Measurements from ENCODE around the gene ALDH1A1. TPM values are rescaled to one million over a fixed set of nuclear protein-coding genes. Genes with fewer than 3 reads are reported as not detected.

ALDH1A1 gene
- polyA plus RNA-seq, 3 donors: 311 to 327 (median 323) TPM

DNA sequence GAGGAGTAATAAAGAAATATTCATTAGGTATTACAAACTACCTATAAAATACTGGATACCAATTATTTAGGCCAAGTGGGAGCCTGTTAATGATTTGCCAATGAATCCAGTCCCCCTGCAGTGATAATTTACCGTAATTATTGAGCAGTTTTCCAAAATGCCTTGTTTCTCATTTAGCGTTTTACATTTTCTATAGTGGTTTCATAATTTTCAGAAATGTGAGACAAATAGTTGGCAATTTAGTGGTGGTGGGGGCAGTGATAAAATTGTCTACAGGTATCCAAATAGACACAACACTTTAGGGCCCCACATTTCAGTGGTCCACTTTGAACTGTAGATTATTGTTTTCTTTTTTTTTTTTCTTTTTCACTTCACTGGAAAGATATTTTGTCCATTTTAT lies 27.3 kb upstream of the ALDH1A1 start:
- no peak for DNase-seq (ENCODE audit: low read depth in 3 of 3, low spot score in 2 of 3)

DNA sequence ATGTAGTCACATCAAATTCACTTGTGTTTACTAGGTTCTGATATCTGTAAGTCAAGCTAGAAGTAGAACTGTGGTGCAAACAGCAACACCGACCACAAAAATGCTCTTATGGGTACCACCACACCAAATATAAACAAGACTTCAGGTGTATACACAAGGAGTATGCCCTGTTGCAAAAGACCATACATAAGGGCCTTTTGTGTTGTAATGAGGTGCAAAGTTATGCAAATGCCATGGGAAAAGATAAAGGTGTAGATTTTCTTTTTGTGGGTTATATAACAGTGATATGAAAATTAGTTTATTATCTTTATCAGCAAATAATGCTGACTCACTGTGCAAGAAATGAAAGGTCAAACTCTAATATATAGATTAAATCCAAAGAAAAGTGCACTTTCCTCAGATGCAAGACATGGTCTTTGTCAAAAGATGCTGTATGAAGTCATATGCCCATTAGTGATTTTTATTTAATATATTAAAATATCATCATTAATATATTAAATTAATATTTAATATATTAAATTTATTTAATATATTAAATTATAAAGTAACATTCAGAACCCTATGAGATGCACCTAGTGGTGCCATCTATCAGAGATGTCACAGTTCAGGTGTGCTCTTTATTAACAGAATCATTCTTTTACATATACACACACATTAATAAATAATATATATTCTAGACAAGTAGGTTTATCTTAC lies 26.7 kb upstream of the ALDH1A1 start:
- DNase-seq (ENCODE audit: low read depth in 3 of 3, low spot score in 2 of 3): no peak

DNA sequence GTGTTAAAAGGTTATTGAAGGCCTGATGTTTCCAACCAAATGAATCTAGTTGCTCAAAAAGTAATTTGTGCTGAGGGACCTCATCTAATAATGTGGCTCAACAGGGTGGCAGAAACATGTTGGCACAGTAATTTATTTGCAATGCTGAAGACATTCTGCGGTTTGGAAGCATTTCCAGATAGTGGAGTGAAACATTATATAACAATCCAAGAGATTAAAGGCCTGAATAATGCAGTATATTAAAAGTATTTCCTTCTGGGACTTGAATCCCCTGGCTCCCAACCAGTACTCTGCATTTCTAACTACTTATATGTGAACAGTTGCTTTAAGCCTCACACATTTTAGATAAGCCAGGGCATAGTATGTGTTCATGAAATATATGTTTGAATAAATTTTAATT lies 25.9 kb upstream of the ALDH1A1 start:
- DNase-seq (ENCODE audit: low read depth in 3 of 3, low spot score in 2 of 3): no peak

DNA sequence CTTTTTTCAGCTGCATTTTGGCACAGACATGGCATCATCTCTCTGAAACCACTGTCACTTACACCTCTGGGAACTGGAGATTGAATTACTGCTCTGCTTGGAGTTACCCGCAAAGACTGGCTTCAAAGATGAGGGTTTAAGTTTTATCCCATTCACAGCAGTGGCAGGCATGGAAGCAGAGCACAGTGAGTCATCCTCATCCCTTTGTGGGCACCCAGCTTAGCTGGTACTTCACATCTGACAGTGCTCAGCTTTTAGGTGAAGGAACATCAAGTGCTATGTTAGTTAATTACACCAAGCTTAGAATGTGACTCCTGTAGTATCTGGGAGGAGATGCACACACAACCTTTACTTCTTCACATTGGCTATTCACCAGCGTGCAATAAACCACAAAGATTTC lies 24.8 kb upstream of the ALDH1A1 start:
- no peak for DNase-seq (ENCODE audit: low read depth in 3 of 3, low spot score in 2 of 3)

DNA sequence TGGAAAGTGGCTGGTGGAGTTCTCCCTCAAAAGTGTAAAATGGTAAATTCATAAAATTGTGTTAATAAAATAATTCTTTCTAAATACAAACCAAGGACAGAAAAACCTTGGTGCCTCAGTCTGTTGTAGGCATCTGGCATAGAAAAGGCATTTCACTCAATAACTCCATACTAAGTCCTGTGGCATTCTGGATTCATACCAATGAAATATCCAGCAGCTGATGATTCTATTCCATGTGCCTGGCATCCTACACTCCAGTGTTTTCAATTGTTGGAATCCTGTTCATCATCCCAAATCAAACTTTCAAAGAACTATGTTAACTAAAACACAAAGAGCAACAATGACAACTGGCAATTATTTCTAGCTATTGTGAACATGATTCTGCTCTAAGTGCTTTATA lies 21.6 kb upstream of the ALDH1A1 start:
- DNase-seq (ENCODE audit: low read depth in 3 of 3, low spot score in 2 of 3): no peak

DNA sequence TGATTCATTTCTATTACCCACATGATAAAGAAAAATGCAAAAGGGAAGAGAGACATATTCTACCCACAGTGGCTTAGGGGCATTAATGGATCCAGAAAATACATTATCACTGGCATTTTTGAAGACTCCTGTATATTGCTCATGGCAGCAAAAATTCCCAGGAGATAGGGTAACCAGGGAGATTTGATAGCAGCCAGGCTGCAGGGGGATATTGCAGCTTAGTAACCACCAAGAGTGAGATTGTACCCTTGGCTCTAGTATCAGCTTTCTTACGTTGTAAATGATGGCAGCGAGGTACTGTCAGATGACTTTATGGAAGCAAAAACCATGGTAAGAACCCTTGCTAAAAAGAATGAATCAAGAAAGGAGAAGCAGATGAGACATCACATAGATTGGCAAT lies 19.8 kb upstream of the ALDH1A1 start:
- no peak for DNase-seq (ENCODE audit: low read depth in 3 of 3, low spot score in 2 of 3)

DNA sequence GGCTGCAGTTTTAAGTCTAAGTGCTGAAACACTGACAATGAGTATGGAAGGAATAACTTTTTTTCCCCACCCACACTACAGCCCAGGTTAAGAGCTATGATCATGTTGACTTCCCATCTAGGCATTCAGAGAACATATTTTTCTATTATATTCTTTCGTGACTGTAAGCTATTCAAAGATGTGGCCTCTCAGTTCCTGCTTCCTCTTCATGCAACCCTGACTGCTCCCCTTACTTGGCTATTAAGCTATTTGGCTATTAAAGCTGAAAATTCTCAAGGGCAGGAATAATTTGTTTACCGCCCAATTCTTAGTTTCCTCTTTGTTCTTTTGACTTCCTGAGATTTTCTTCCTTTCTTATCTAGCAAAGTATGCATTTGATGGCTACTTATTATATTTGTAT lies 18.6 kb upstream of the ALDH1A1 start:
- DNase-seq (ENCODE audit: low read depth in 3 of 3, low spot score in 2 of 3): no peak

DNA sequence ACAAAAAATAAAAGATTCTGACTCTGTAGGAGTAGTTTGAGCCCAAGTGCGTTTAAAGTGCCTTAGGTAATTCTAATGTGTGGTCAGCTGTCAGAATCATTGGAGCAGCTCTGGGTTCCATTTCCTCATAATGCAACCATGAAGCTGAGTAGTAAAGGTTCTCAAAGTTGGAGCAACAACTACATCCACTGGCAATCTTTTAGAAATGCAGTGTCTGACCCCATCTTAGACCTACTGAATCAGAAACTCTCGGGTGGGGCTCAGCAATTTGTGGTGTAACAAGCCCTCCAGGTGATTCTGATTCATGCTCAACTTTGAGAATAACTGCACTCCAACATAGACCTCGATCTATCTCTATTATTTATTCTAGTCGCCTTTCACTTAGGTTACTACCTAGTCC lies 7.6 kb upstream of the ALDH1A1 start:
- DNase-seq (ENCODE audit: low read depth in 3 of 3, low spot score in 2 of 3): no peak

DNA sequence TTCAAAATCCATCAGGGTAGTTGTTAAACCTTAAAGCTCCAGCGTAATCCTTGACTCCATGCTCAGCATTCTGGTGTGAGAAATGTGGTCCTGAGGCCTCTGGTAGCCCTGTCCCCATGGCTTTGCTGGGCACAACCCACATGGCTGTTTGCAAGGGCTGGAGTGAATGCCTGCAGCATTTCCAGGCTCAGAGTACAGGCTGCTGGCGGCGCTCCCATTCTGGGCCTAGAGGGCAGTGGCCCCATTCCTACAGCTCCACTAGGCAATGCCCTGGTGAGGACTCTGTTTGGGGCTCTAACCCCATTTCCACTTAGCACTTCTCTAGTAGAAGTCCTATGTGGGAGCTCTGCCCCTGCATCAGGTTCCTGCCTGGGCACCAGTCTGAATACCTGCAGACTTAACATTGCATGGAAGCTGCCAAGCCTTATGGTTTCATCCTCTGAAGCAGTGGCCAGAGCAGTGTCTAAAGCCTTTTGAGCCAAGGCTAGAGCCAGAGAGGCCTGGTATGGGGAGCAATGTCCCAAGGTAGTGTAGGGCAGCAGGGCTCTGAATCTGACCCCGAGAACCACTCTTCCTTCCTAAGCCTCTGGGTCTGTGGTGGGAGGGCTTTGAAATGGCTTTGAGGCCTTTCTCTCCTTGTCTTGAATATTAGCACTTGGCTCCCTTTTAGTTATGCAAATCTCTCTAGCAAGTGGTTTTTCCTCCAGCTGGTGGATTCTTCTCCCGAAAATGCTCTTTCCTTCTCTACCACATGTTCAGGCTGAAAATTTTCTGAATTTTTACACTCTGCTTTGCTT lies 5.8 kb upstream of the ALDH1A1 start:
- DNase-seq (ENCODE audit: low read depth in 3 of 3, low spot score in 2 of 3): no peak

DNA sequence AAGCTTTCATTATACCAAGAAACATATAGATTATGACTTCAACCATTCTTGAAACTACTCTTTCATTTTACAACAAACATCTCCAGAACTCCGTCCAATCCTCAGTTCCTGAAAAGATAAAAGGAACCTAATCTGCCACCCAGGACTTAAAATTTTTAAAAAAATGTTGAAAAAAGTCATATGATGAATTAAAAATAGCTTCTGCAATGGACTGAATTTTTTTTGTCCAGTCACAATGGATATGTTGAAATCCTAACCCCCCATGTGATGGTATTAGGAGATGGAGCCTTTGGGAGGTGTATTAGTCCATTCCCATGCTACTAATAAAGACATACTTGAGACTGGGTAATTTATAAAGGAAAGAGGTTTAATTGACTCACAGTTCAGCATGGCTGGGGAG lies 2.7 kb upstream of the ALDH1A1 start:
- no peak for DNase-seq (ENCODE audit: low read depth in 3 of 3, low spot score in 2 of 3)

DNA sequence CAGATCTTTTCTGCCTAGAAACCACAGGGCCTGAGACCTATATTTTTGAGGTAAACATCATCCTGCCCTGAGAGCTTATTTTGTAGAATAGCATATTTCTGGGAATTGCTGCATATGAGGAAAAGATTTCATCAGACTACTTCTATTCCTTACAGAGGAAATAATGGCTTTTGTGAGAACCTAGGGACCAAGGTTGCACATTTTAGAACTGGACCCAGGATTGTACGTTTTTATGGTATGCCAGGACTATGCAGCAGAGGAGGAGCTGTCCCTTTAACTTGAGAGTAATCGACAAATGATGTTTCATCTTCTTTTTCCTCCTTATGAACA lies 2.2 kb upstream of the ALDH1A1 start:
- DNase-seq (ENCODE audit: low read depth in 3 of 3, low spot score in 2 of 3): no peak

DNA sequence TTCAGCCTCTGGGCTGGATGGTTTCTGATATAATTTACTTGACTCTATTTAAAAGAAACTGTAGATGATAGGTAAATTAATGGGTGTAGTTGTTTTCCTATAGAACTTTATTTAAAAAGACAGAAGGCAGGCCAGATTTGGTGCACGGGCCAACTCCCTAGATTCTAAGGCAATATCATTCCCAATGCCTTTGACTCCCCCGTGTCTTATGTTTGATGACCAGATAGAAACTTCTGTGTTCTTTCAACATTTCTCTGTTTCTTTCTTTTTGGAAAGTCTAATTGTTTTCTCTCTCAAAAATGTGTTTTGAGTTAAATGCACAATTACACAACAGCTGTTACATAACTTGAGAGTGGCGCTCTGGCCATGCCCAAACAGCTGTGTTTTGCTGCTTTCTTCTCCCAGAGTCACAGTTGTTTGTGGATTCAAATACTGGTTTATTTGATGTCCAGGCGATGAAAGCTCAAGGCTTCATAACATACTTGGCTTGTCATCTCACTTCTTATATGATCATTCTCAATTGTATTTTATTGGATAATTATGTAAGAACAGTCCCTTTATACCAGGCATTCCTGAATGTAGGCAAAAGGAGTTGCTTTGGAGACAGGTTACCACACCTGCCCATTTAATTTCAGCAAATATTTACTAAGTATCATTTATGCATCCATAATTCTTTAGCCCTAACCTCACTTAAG lies 1.7 kb upstream of the ALDH1A1 start:
- DNase-seq (ENCODE audit: low read depth in 3 of 3, low spot score in 2 of 3): no peak

DNA sequence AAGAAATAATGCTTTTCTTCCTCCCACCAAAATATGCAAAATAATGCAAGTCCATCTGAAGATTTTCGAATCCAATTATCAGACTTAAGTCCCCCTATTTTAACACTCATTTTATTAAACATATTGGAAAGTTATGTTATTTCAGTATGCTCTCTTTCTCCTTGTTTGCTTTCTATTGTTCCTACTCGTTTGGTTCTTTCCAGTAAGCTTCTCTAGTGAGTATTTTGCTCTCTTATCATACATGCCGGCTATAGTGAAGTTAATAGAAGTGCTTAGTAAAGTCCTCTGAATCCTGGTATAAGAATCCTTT lies 517 bp downstream of the ALDH1A1 start:
- DNase-seq (ENCODE audit: low read depth in 3 of 3, low spot score in 2 of 3): no peak

DNA sequence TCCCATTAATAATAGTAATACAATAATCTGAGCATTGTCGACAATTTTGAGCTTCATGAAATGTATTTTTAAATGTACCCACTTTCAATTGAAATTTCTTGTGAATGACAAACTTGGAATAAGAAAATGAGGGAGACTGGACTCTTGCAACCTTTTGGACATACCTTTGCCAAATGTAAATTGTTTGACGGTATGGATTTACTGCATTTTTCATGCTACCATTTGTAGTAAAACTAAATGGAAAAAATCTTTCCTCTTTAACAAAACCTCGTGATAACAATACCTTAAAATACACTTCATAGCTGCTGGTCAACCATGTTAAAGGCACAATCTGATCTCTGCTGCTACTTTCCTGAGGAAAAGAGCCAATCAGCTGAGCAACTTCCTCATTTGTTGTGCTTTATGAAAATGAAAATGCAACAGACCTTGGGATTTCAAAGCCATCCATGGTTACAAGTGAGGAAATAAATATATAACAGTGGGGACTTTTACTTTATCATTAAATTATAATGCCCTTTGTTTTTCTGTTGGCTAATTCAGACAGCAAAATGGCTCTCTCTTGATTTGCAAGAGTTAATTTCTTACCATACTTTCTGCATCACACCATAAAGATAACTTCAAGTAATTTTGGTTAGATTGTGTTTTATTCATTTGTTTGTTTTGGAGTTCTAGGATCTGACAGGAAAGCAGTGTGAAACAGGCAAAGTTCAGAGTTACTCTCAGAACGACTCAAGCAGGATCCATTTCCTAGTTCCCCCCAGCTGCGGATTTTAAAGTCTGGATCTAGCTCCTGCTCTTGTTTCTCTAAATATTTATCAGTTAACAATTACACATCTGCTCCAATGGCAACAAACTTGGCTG lies 1.1 kb downstream of the ALDH1A1 start:
- no peak for DNase-seq (ENCODE audit: low read depth in 3 of 3, low spot score in 2 of 3)

DNA sequence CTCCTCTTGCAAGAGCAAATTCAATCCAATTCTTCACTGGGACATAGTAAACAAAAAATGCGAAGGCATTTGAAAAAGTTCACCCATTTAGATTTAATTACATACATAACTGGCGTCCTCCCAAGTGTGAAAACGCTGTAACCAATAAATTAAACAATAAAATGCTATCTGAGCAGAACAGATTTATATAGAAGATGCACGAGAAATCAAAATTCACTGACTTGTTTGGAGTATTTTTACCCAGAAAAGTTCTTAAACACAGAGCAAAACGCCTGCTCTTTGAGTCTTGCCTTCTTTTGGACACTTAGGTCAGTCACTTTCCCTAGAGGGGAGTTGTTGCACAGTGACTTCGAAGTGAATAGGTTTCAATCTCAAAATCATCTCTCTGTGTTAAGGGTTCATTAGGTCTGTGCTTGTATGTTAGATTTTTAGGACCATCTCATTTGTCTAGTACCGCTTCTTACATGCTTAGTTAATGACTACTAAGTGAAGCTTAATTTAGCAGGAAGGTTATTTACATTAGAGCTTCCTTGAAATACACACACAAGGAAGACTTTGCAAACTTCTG lies 1.9 kb downstream of the ALDH1A1 start:
- DNase-seq (ENCODE audit: low read depth in 3 of 3, low spot score in 2 of 3): no peak

DNA sequence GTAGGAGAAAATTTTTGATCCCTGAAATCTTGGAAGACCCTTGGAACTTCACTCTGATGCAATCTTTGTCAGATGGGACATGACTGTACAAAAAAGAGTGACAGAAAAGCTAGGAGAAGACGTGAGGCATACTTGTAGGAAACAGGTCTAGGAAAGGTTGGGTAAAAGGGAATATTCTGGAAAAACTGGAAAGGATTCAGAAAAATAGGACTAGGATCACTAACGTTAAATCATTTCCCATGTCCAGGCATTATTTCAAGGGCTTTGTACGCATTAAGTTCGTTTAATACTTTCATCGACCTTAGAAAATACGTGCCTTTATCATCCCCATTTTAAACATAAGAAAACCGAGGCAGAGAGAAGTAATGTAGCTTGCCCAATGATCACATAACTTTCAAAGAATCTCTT lies 2.9 kb downstream of the ALDH1A1 start:
- DNase-seq (ENCODE audit: low read depth in 3 of 3, low spot score in 2 of 3): no peak

DNA sequence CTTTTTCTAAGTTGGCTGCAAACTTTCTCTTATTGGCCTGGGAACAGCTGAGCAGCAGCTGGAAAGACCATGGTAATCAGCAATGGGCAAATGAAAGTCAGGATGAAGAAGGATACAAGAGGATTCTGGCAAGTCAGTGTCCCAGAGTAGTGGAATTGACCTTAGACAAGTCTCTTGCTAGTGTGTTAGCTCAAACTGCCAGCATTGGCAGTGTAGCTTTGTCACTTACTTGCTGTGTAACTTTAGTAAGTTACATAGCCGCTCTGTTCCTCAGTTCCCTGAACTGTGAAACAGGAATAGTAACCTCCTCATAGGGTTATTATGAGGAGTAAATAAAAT lies 3.6 kb downstream of the ALDH1A1 start:
- DNase-seq (ENCODE audit: low read depth in 3 of 3, low spot score in 2 of 3): no peak

DNA sequence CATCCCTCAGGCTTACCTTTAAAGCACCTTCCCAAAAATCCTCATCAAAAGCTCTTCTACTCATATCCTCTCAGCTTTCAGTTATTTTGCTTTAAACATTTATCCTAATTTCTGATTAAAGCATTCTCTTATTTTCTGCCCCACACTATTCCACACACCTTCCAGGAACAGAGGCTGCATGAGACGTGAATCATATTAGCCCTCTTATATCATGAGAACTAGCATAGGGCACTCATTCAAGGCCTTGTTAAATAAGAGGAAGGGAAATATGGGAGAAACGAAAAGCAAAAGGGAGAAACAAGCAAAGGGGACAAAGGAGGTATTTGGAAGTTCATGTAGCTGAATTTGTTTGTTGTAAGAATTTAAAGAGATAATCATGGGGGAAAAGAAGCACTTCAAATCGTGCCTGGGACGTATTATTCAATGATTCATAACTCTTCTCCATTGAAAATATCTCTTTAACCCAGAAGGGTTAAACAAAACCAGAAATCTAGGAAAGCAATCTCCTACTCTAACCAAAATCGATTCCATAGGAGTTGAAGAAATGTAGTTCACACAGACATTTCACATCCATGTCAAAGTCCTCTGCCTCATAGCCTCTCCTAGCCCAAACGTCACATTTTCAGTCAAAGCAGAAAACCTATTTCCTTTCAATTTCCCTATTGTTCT lies 4.1 kb downstream of the ALDH1A1 start:
- no peak for DNase-seq (ENCODE audit: low read depth in 3 of 3, low spot score in 2 of 3)

DNA sequence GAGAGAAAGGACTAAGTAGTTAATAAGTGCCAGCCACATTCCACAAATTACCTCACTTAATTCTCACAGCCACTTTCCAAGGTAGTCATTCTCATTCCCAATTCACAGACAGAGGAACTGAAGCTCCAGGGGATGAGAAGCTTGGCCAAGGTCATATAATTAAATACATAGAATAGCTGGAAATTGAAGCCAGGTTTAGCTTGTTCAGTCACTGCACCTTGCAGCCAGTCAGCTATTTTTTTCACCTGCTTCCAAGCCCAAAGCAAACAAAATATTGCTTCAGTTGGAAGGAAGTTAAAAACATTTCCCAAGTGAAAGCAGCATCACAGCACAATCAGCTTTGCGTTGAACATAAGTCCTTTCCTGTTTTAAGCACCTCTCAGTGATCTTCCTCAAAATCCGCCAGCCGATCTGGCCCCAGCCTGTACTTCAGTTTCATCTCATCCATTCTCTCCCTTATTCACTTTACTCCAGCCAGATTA lies 4.8 kb downstream of the ALDH1A1 start:
- DNase-seq (ENCODE audit: low read depth in 3 of 3, low spot score in 2 of 3): no peak

DNA sequence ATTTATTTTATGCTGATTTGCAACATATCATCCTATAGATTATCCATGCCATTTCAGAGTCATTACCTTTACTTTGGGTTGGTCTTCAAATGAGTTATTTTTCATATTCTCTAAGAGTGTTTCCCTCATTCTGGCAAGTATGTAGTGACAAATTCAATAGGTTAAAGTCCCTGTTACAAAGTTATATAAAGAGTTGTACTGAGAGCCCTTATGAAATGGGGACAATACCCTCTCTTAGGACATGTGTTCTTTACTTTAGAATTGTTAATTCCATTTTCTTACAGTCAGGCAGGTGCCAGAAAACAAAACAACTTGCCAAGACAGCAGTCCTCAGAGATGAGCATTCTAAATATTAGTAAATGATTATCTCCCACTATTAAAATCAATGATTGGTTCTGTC lies 6.0 kb downstream of the ALDH1A1 start:
- no peak for DNase-seq (ENCODE audit: low read depth in 3 of 3, low spot score in 2 of 3)

Measured in right renal cortex interstitium (tissue), 3 donors.